Common myeloid progenitor, CD34-positive (primary cell): ENCODE results near the gene ZBTB16.

ENCODE experiments used
- CTCF ChIA-PET: fragments of 350-600 bp; sonication (Branson Sonifier 250); formaldehyde crosslinking; loops from one replicate; lab custom pipeline; 2021; ENCODE audit warnings: antibody characterized with exemption; lab: Charles Lee
- POLR2A ChIA-PET: fragments of 350-600 bp; sonication (Branson Sonifier 250); formaldehyde crosslinking; loops from one replicate; lab custom pipeline; 2021; ENCODE audit warnings: antibody characterized with exemption; lab: Charles Lee
- DNase-seq, 3 donors: peaks; one replicate each; pipeline versions ENCODE4 v3.0.0 to v3.0.0-alpha.2; 2013
- H3K27ac ChIP-seq, 2 experiments: 1 replicate in 1 of 2; 2 replicates in 1 of 2; pipeline ENCODE4 v1.7.0; 2013; ENCODE audit warnings: inconsistent platforms in 2 of 2, low read length in 2 of 2, mild to moderate bottlenecking in 2 of 2, low read depth in 1 of 2, moderate library complexity in 1 of 2; ENCODE audit not compliant: severe bottlenecking in 2 of 2, insufficient read depth in 1 of 2, poor library complexity in 1 of 2
- H3K27me3 ChIP-seq, 5 experiments: replicated peaks in 2 of 5; 1 replicate in 3 of 5; 2 replicates in 2 of 5; pipeline versions ENCODE4 v1.6.1 to v1.7.0; 2013; ENCODE audit warnings: low read length in 4 of 5, mild to moderate bottlenecking in 2 of 5, moderate library complexity in 2 of 5, inconsistent platforms in 1 of 5; ENCODE audit not compliant: insufficient read depth in 5 of 5, control insufficient read depth in 4 of 5
- H3K36me3 ChIP-seq, 4 experiments: 1 replicate in 2 of 4; 2 replicates in 2 of 4; pipeline versions ENCODE4 v1.6.1 to v1.7.0; 2013; ENCODE audit warnings: low read length in 3 of 4, control low read depth in 1 of 4, mild to moderate bottlenecking in 1 of 4; ENCODE audit not compliant: control insufficient read depth in 4 of 4, insufficient read depth in 4 of 4
- H3K4me1 ChIP-seq, 4 experiments: 1 replicate in 3 of 4; 2 replicates in 1 of 4; pipeline versions ENCODE4 v1.6.1 to v1.7.1; 2013; ENCODE audit warnings: low read length in 3 of 4, mild to moderate bottlenecking in 3 of 4, control low read depth in 1 of 4, inconsistent platforms in 1 of 4, moderate library complexity in 1 of 4; ENCODE audit not compliant: control insufficient read depth in 4 of 4, insufficient read depth in 4 of 4; ENCODE audit errors: control extremely low read depth in 1 of 4
- H3K4me3 ChIP-seq, 7 experiments: 1 replicate in 4 of 7; 2 replicates in 3 of 7; pipeline versions ENCODE4 v1.5.1 to v1.7.0; 2013; ENCODE audit warnings: mild to moderate bottlenecking in 7 of 7, low read length in 6 of 7, moderate library complexity in 6 of 7, inconsistent platforms in 2 of 7, low read depth in 2 of 7, control low read depth in 1 of 7; ENCODE audit not compliant: insufficient read depth in 4 of 7, control insufficient read depth in 1 of 7; ENCODE audit errors: extremely low read depth in 1 of 7
- H3K9me3 ChIP-seq, 5 experiments: 1 replicate in 4 of 5; 2 replicates in 1 of 5; pipeline versions ENCODE4 v1.6.1 to v1.7.1; 2013; ENCODE audit warnings: low read length in 4 of 5, mild to moderate bottlenecking in 2 of 5, inconsistent platforms in 1 of 5, low read depth in 1 of 5, moderate library complexity in 1 of 5; ENCODE audit not compliant: control insufficient read depth in 4 of 5, insufficient read depth in 2 of 5; ENCODE audit errors: control extremely low read depth in 1 of 5
- WGBS: methylation state at CpG from one replicate; pipeline ENCODE4 v1.1.5; 2013; ENCODE audit not compliant: insufficient coverage; 5-methylcytosine and 5-hydroxymethylcytosine counted together

The ZBTB16 gene

GRCh38 chr11:114092478-114092877 lies 33.0 kb downstream of the ZBTB16 start:
- peaks cover 0 to 5% (median 2%) of the 10 kb centered on the region in 4 experiments for H3K36me3 ChIP-seq
- no peaks in the 10 kb centered on the region for H3K27me3 ChIP-seq
- 100% methylated on average over 3 of the region's 3 CpGs for WGBS
- H3K27ac ChIP-seq: no peak overlapping the region
- DNase-seq: no peak
- no peaks in the 10 kb centered on the region for H3K9me3 ChIP-seq
- no peak overlapping the region for H3K4me3 ChIP-seq
- H3K4me1 ChIP-seq: peaks cover 8 to 71% (median 53%) of the 10 kb centered on the region in 4 experiments
- CTCF ChIA-PET: interaction anchor here (2.1 kb wide), 1 partner anchor 10 kb away, joined by 4 read pairs; no protein-coding TSS in a partner anchor
- POLR2A ChIA-PET: no interaction called here

- H3K4me1 ChIP-seq: peaks cover 8 to 71% (median 55%) of the 10 kb centered on the region in 4 experiments
- WGBS: 78% methylated on average over 3 of the region's 3 CpGs
- H3K9me3 ChIP-seq: no peaks in the 10 kb centered on the region
- H3K27me3 ChIP-seq: no peaks in the 10 kb centered on the region
- POLR2A ChIA-PET: no interaction called here
- no peak overlapping the region for H3K4me3 ChIP-seq
- H3K27ac ChIP-seq: no peak overlapping the region
- no peak for DNase-seq
- CTCF ChIA-PET: interaction anchor here (0.8 to 2.1 kb wide), 4 partner anchors 9 to 27 kb away, joined by 3 to 10 read pairs (median 4); no protein-coding TSS in a partner anchor
- H3K36me3 ChIP-seq: peaks cover 0 to 5% (median 2%) of the 10 kb centered on the region in 4 experiments
Measured at GRCh38 chr11:114092953-114093352, 33.4 kb downstream of the ZBTB16 start.

GRCh38 chr11:114094516-114094915 lies 35.0 kb downstream of the ZBTB16 start:
- no peak overlapping the region for H3K4me3 ChIP-seq
- no peaks in the 10 kb centered on the region for H3K9me3 ChIP-seq
- WGBS: 95% methylated on average over 2 of the region's 3 CpGs
- no peaks in the 10 kb centered on the region for H3K27me3 ChIP-seq
- peaks cover 0 to 5% (median 2%) of the 10 kb centered on the region in 4 experiments for H3K36me3 ChIP-seq
- ChIA-PET CTCF (interaction anchor here (0.7 to 1.9 kb wide), 7 partner anchors 8 to 164 kb away, joined by 3 to 10 read pairs (median 3); no protein-coding TSS in a partner anchor), POLR2A (no interaction called here)
- no peak for DNase-seq
- peaks cover 14 to 73% (median 60%) of the 10 kb centered on the region in 4 experiments for H3K4me1 ChIP-seq
- H3K27ac ChIP-seq: no peak overlapping the region

GRCh38 chr11:114095899-114096298 lies 36.4 kb downstream of the ZBTB16 start:
- Histone ChIP-seq H3K4me3 (no peak overlapping the region), H3K27me3 (no peaks in the 10 kb centered on the region), H3K36me3 (peaks cover 0 to 5% (median 2%) of the 10 kb centered on the region in 4 experiments), H3K9me3 (no peaks in the 10 kb centered on the region), H3K4me1 (peaks cover 19 to 66% (median 54%) of the 10 kb centered on the region in 4 experiments), H3K27ac (no peak overlapping the region)
- DNase-seq: no peak
- ChIA-PET CTCF (interaction anchor here (0.8 to 2.6 kb wide), 4 partner anchors 8 to 97 kb away, joined by 3 to 7 read pairs (median 4); no protein-coding TSS in a partner anchor), POLR2A (no interaction called here)
- WGBS: no CpG with 5 or more reads among the region's 3 CpGs

GRCh38 chr11:114097832-114098231 lies 38.3 kb downstream of the ZBTB16 start:
- no peaks in the 10 kb centered on the region for H3K9me3 ChIP-seq
- no CpG with 5 or more reads among the region's 2 CpGs for WGBS
- peaks cover 0 to 5% (median 2%) of the 10 kb centered on the region in 4 experiments for H3K36me3 ChIP-seq
- ChIA-PET POLR2A (interaction anchor here (1.9 kb wide), 1 partner anchor 15 kb away, joined by 7 read pairs; no protein-coding TSS in a partner anchor), CTCF (interaction anchor here (1.1 to 2.8 kb wide), 9 partner anchors 10 to 164 kb away, joined by 3 to 19 read pairs (median 4); no protein-coding TSS in a partner anchor)
- no peaks in the 10 kb centered on the region for H3K27me3 ChIP-seq
- DNase-seq: peak; percentile 27 to 93 (median 86)
- peaks cover 19 to 53% (median 37%) of the 10 kb centered on the region in 4 experiments for H3K4me1 ChIP-seq
- peak overlapping the region in 1 of 2 experiments; percentile 54 for H3K27ac ChIP-seq
- H3K4me3 ChIP-seq: peak overlapping the region in 3 of 7 experiments; percentile 31 to 41 (median 33)

GRCh38 chr11:114098927-114099326 lies 39.4 kb downstream of the ZBTB16 start:
- peak overlapping the region in 2 of 7 experiments; percentile 2 to 10 for H3K4me3 ChIP-seq
- H3K27ac ChIP-seq: no peak overlapping the region
- no CpG with 5 or more reads among the region's 3 CpGs for WGBS
- no peaks in the 10 kb centered on the region for H3K27me3 ChIP-seq
- ChIA-PET CTCF (interaction anchor here (1.2 to 2.8 kb wide), 10 partner anchors 9 to 93 kb away, joined by 3 to 19 read pairs (median 6); no protein-coding TSS in a partner anchor), POLR2A (interaction anchor here (0.7 to 1.9 kb wide), 4 partner anchors 10 to 162 kb away, joined by 3 to 7 read pairs (median 4); no protein-coding TSS in a partner anchor)
- no peaks in the 10 kb centered on the region for H3K9me3 ChIP-seq
- peaks cover 0 to 3% (median under 1%) of the 10 kb centered on the region in 4 experiments for H3K36me3 ChIP-seq
- peaks cover 19 to 60% (median 38%) of the 10 kb centered on the region in 4 experiments for H3K4me1 ChIP-seq
- DNase-seq: no peak
